Stimulated activated CD4-positive, alpha-beta T cell treated with anti-CD3 and anti-CD28 coated beads, Interleukin-12 subunit alpha, Interleukin-12 subunit beta, amount 100 ng/mL, for 4 hours (primary cell): ENCODE results near the gene DTWD2.
"Not testable (repeated sequence)": the region's sequence is repeated elsewhere in the genome, so short reads cannot be mapped to it uniquely, and the experiment has no call there.

Experiments
- DNase-seq: peaks from one replicate; pipeline ENCODE4 v3.0.0-alpha.2; 2020

Gene DTWD2

GRCh38 chr5:118946138-118946800, 42.1 kb downstream of the DTWD2 start:
- DNase-seq, result no peak

- DNase-seq, result no peak
Measured at GRCh38 chr5:118937393-118938061, 50.8 kb downstream of the DTWD2 start.

- DNase-seq, result no peak
Measured at GRCh38 chr5:118933703-118934102, 54.6 kb downstream of the DTWD2 start.

GRCh38 chr5:118931564-118931963, 56.8 kb downstream of the DTWD2 start:
- no peak for DNase-seq

- DNase-seq, result no peak
Measured at GRCh38 chr5:118924006-118924389, 64.3 kb downstream of the DTWD2 start.

GRCh38 chr5:118923295-118924005, 64.9 kb downstream of the DTWD2 start:
- no peak for DNase-seq

GRCh38 chr5:118921866-118922265, 66.5 kb downstream of the DTWD2 start:
- DNase-seq, result no peak

- DNase-seq, result no peak
Measured at GRCh38 chr5:118919016-118919415, 69.3 kb downstream of the DTWD2 start.

- DNase-seq, result no peak
Measured at GRCh38 chr5:118918232-118918631, 70.1 kb downstream of the DTWD2 start.

- DNase-seq, result not testable (repeated sequence)
Measured at GRCh38 chr5:118907536-118907935, 80.8 kb downstream of the DTWD2 start.

GRCh38 chr5:118906947-118907346, 81.4 kb downstream of the DTWD2 start:
- DNase-seq, result no peak

GRCh38 chr5:118905196-118905595, 83.2 kb downstream of the DTWD2 start:
- DNase-seq, result no peak

GRCh38 chr5:118902656-118903438, 85.5 kb downstream of the DTWD2 start:
- no peak for DNase-seq

- no peak for DNase-seq
Measured at GRCh38 chr5:118894709-118895108, 93.6 kb downstream of the DTWD2 start.

GRCh38 chr5:118891252-118891651, 97.1 kb downstream of the DTWD2 start:
- DNase-seq, result no peak

- DNase-seq, result no peak
Measured at GRCh38 chr5:118889165-118889564, 99.2 kb downstream of the DTWD2 start.

GRCh38 chr5:118888556-118888955, 99.8 kb downstream of the DTWD2 start:
- DNase-seq, result no peak

GRCh38 chr5:118883362-118883761, 105.0 kb downstream of the DTWD2 start:
- DNase-seq, result no peak

- no peak for DNase-seq
Measured at GRCh38 chr5:118882666-118883065, 105.7 kb downstream of the DTWD2 start.

- not testable (repeated sequence) for DNase-seq
Measured at GRCh38 chr5:118876852-118877251, 111.5 kb downstream of the DTWD2 start.

- no peak for DNase-seq
Measured at GRCh38 chr5:118875131-118875530, 113.2 kb downstream of the DTWD2 start.

GRCh38 chr5:118873417-118873816, 114.9 kb downstream of the DTWD2 start:
- DNase-seq, result no peak

GRCh38 chr5:118863345-118863744, 125.0 kb downstream of the DTWD2 start:
- DNase-seq, result no peak
